Breast epithelium (tissue), 4 donors: ENCODE data around the gene ENAH. TPM values are rescaled to one million over a fixed set of nuclear protein-coding genes. Genes with fewer than 3 reads are reported as not detected.
"Not testable (repeated sequence)": the region's sequence is repeated elsewhere in the genome, so short reads cannot be mapped to it uniquely, and the experiment has no call there.

Experiments used
- DNase-seq, 2 donors: peaks; one replicate each; pipeline ENCODE4 v3.0.0-alpha.2; 2019; ENCODE audit warnings: low spot score in 2 of 2
- H3K27ac ChIP-seq, 2 donors: fragments of 200-600 bp; sonication (generic) in 1 of 2; one replicate each; pipeline ENCODE4 v1.5.1; 2016 to 2019; ENCODE audit warnings: mild to moderate bottlenecking in 1 of 2
- H3K27me3 ChIP-seq, 2 donors: fragments of 200-600 bp; sonication (generic) in 1 of 2; one replicate each; pipeline versions ENCODE4 v1.5.1 to v1.6.0; 2017 to 2019; ENCODE audit warnings: control low read depth in 1 of 2, mild to moderate bottlenecking in 1 of 2
- H3K36me3 ChIP-seq: fragments of 200-600 bp; one replicate; pipeline ENCODE4 v1.5.1; 2019
- H3K4me1 ChIP-seq, 2 donors: fragments of 200-600 bp; sonication (generic); one replicate each; pipeline ENCODE4 v1.5.1; 2016 to 2019; ENCODE audit warnings: control low read depth in 1 of 2
- H3K4me3 ChIP-seq, 3 donors: fragments of 200-600 bp; sonication (generic); 1 replicate in 2 of 3; 2 replicates in 1 of 3; pipeline ENCODE4 v1.5.1; 2016 to 2019; ENCODE audit warnings: mild to moderate bottlenecking in 3 of 3, moderate library complexity in 2 of 3
- H3K9me3 ChIP-seq, 2 donors: fragments of 200-600 bp; sonication (generic) in 1 of 2; one replicate each; pipeline ENCODE4 v1.5.1; 2016 to 2019; ENCODE audit warnings: control low read depth in 1 of 2
- POLR2A ChIP-seq: fragments of 450-650 bp; IDR thresholded peaks from one replicate; pipeline ENCODE4 v1.6.1; 2016; ENCODE audit warnings: antibody characterized with exemption, mild to moderate bottlenecking, moderate library complexity
- POLR2AphosphoS5 ChIP-seq, 3 donors: sonication (generic); formaldehyde crosslinking; IDR thresholded peaks; one replicate each; pipeline ENCODE4 v1.6.1; 2017; ENCODE audit warnings: antibody characterized with exemption in 3 of 3
- intact Hi-C: fragments of 100-400 bp; cut with DNase I; formaldehyde crosslinking; loops from one replicate; pipeline ENCODE4 v1.15.1; 2023; ENCODE audit warnings: low total_unique reads
- total RNA-seq, 3 donors: library from RNA; depleted of rRNA; stranded (reverse); fragments of >200 nt; gene quantifications; one replicate each; pipeline ENCODE4 v1.1.0, GENCODE V29; 2016
- TF ChIP-seq, protein P1 (sequence below), 3 donors: fragments of 450-650 bp; IDR thresholded peaks; one replicate each; pipeline ENCODE4 v1.5.1; 2016 to 2017; ENCODE audit warnings: antibody characterized with exemption in 3 of 3, mild to moderate bottlenecking in 3 of 3, moderate library complexity in 3 of 3

The ENAH gene
- total RNA-seq, 3 donors from 2014 or later: 36.2 to 62.9 (median 48.2) TPM

GRCh38 chr1:225519166-225519863 is 133.6 kb downstream of the ENAH start:
- Histone ChIP-seq H3K9me3 (no peaks in the 10 kb centered on the region), H3K27ac (no peak overlapping the region), H3K4me1 (no peaks in the 10 kb centered on the region), H3K36me3 (no peaks in the 10 kb centered on the region), H3K4me3 (no peak overlapping the region), H3K27me3 (no peaks in the 10 kb centered on the region)
- no peak for DNase-seq
- TF ChIP-seq, protein P1, sequence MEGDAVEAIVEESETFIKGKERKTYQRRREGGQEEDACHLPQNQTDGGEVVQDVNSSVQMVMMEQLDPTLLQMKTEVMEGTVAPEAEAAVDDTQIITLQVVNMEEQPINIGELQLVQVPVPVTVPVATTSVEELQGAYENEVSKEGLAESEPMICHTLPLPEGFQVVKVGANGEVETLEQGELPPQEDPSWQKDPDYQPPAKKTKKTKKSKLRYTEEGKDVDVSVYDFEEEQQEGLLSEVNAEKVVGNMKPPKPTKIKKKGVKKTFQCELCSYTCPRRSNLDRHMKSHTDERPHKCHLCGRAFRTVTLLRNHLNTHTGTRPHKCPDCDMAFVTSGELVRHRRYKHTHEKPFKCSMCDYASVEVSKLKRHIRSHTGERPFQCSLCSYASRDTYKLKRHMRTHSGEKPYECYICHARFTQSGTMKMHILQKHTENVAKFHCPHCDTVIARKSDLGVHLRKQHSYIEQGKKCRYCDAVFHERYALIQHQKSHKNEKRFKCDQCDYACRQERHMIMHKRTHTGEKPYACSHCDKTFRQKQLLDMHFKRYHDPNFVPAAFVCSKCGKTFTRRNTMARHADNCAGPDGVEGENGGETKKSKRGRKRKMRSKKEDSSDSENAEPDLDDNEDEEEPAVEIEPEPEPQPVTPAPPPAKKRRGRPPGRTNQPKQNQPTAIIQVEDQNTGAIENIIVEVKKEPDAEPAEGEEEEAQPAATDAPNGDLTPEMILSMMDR (IDR thresholded peaks at IDR 0.05): no peak
- TF ChIP-seq POLR2AphosphoS5 (IDR thresholded peaks at IDR 0.05) (no peak), POLR2A (no peak)
- intact Hi-C loops: no loop called here

- intact Hi-C loops: no loop called here
- Histone ChIP-seq H3K27ac (no peak overlapping the region), H3K4me1 (no peaks in the 10 kb centered on the region), H3K4me3 (no peak overlapping the region), H3K27me3 (no peaks in the 10 kb centered on the region), H3K36me3 (no peaks in the 10 kb centered on the region), H3K9me3 (no peaks in the 10 kb centered on the region)
- DNase-seq: no peak
- TF ChIP-seq POLR2AphosphoS5 (IDR thresholded peaks at IDR 0.05) (no peak), POLR2A (no peak)
- TF ChIP-seq, protein P1 (IDR thresholded peaks at IDR 0.05): no peak
These were observed 135.2 kb downstream of the ENAH start for GRCh38 chr1:225517697-225518096.

GRCh38 chr1:225517221-225517620 is 135.7 kb downstream of the ENAH start:
- DNase-seq: no peak
- no peak overlapping the region for H3K4me3 ChIP-seq
- no peak for TF ChIP-seq POLR2AphosphoS5 (IDR thresholded peaks at IDR 0.05)
- TF ChIP-seq POLR2A: no peak
- TF ChIP-seq, protein P1 (IDR thresholded peaks at IDR 0.05): no peak
- no peak overlapping the region for H3K27ac ChIP-seq
- H3K27me3 ChIP-seq: no peaks in the 10 kb centered on the region
- H3K36me3 ChIP-seq: no peaks in the 10 kb centered on the region
- no peaks in the 10 kb centered on the region for H3K9me3 ChIP-seq
- intact Hi-C loops: no loop called here
- H3K4me1 ChIP-seq: no peaks in the 10 kb centered on the region

DNA sequence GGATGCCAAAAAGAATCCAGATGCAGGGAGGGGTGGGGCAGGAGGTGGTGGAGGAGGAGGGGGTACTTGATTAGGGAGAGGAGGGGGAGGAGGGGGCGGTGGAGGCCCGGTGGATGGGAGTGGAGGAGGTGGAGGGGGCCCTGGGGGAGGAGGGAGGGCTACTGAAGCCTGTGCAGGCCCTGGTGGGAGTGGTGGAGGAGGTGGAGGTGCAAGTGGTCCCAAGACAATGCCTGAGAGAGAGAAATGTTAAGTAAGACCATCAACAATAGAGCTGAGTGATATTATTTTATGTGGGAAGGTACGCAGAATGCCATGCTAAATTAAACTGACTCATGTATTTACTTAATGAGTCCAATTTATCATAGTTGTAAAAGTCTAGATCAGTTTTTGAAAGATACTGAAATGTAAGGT is 138.2 kb downstream of the ENAH start:
- no peaks in the 10 kb centered on the region for H3K4me1 ChIP-seq
- no peak overlapping the region for H3K4me3 ChIP-seq
- no peaks in the 10 kb centered on the region for H3K27me3 ChIP-seq
- H3K9me3 ChIP-seq: no peaks in the 10 kb centered on the region
- no peak overlapping the region for H3K27ac ChIP-seq
- intact Hi-C loops: no loop called here
- TF ChIP-seq, protein P1 (IDR thresholded peaks at IDR 0.05): no peak
- TF ChIP-seq POLR2AphosphoS5 (IDR thresholded peaks at IDR 0.05) (no peak), POLR2A (no peak)
- DNase-seq: no peak
- no peaks in the 10 kb centered on the region for H3K36me3 ChIP-seq

GRCh38 chr1:225513576-225513975 is 139.3 kb downstream of the ENAH start:
- intact Hi-C loops, DNase-seq: not testable (repeated sequence)

More at GRCh38 chr1:225513576-225513975, 139.3 kb downstream of the ENAH start:
- H3K27me3 ChIP-seq, H3K36me3 ChIP-seq, H3K4me3 ChIP-seq, H3K4me1 ChIP-seq, H3K27ac ChIP-seq, H3K9me3 ChIP-seq: not testable (repeated sequence)
